ENCODE measurements around the gene FAM151B.
"Not testable (repeated sequence)": the region's sequence is repeated elsewhere in the genome, so short reads cannot be mapped to it uniquely, and the experiment has no call there.

The FAM151B gene

GRCh38 chr5:80487829-80488721, at the start of gene FAM151B:
Gene FAM151B (plus strand): TSS chr5:80488100. CDS start chr5:80488124, 24 bp downstream.
- peak; percentile 63 to 73 for DNase-seq (ENCODE audit: low read depth in 2 of 2)

- no peak for DNase-seq (ENCODE audit: low read depth in 2 of 2)
Observed at GRCh38 chr5:80438739-80439138, 49.2 kb upstream of the FAM151B start.

- DNase-seq (ENCODE audit: low read depth in 2 of 2): no peak
Observed at GRCh38 chr5:80439213-80439612, 48.7 kb upstream of the FAM151B start.

- no peak for DNase-seq (ENCODE audit: low read depth in 2 of 2)
Observed at GRCh38 chr5:80442742-80443141, 45.2 kb upstream of the FAM151B start.

- no peak for DNase-seq (ENCODE audit: low read depth in 2 of 2)
Observed at GRCh38 chr5:80453366-80453765, 34.5 kb upstream of the FAM151B start.

- DNase-seq (ENCODE audit: low read depth in 2 of 2): no peak
Observed at GRCh38 chr5:80463269-80463668, 24.6 kb upstream of the FAM151B start.

GRCh38 chr5:80466669-80467485, 21.0 kb upstream of the FAM151B start:
- DNase-seq (ENCODE audit: low read depth in 2 of 2): peak; percentile 21 to 22

- DNase-seq (ENCODE audit: low read depth in 2 of 2): no peak
Observed at GRCh38 chr5:80468131-80468530, 19.8 kb upstream of the FAM151B start.

GRCh38 chr5:80470631-80471030, 17.3 kb upstream of the FAM151B start:
- DNase-seq (ENCODE audit: low read depth in 2 of 2): not testable (repeated sequence)

GRCh38 chr5:80474929-80475328, 13.0 kb upstream of the FAM151B start:
- no peak for DNase-seq (ENCODE audit: low read depth in 2 of 2)

GRCh38 chr5:80479713-80480112, 8.2 kb upstream of the FAM151B start:
- no peak for DNase-seq (ENCODE audit: low read depth in 2 of 2)

GRCh38 chr5:80480354-80480753, 7.5 kb upstream of the FAM151B start:
- DNase-seq (ENCODE audit: low read depth in 2 of 2): no peak

- DNase-seq (ENCODE audit: low read depth in 2 of 2): peak; percentile 24 to 34
Observed at GRCh38 chr5:80481019-80481893, 6.6 kb upstream of the FAM151B start.

GRCh38 chr5:80482578-80482977, 5.3 kb upstream of the FAM151B start:
- no peak for DNase-seq (ENCODE audit: low read depth in 2 of 2)

GRCh38 chr5:80483636-80484232, 4.2 kb upstream of the FAM151B start:
- DNase-seq (ENCODE audit: low read depth in 2 of 2): no peak

- DNase-seq (ENCODE audit: low read depth in 2 of 2): no peak
Observed at GRCh38 chr5:80487444-80487828, 464 bp upstream of the FAM151B start.

GRCh38 chr5:80491296-80491695, 3.4 kb downstream of the FAM151B start:
- DNase-seq (ENCODE audit: low read depth in 2 of 2): no peak

GRCh38 chr5:80492741-80493140, 4.8 kb downstream of the FAM151B start:
- no peak for DNase-seq (ENCODE audit: low read depth in 2 of 2)

- peak; percentile 13 to 15 for DNase-seq (ENCODE audit: low read depth in 2 of 2)
Observed at GRCh38 chr5:80493443-80493842, 5.5 kb downstream of the FAM151B start.

GRCh38 chr5:80495891-80496290, 8.0 kb downstream of the FAM151B start:
- no peak for DNase-seq (ENCODE audit: low read depth in 2 of 2)

GRCh38 chr5:80502800-80503199, 14.9 kb downstream of the FAM151B start:
- DNase-seq (ENCODE audit: low read depth in 2 of 2): no peak

All from fibroblast of skin of left quadriceps (primary cell).